NCI-H2196 (cell line): ENCODE data around the gene PDCD6IP.
"Not testable (repeated sequence)": the region's sequence is repeated elsewhere in the genome, so short reads cannot be mapped to it uniquely, and the experiment has no call there.

Source experiments
- DNase-seq: peaks from one replicate; lab custom pipeline; 2025; ENCODE audit not compliant: unreplicated experiment; lab: John Stamatoyannopoulos, UW

Gene PDCD6IP, protein sequence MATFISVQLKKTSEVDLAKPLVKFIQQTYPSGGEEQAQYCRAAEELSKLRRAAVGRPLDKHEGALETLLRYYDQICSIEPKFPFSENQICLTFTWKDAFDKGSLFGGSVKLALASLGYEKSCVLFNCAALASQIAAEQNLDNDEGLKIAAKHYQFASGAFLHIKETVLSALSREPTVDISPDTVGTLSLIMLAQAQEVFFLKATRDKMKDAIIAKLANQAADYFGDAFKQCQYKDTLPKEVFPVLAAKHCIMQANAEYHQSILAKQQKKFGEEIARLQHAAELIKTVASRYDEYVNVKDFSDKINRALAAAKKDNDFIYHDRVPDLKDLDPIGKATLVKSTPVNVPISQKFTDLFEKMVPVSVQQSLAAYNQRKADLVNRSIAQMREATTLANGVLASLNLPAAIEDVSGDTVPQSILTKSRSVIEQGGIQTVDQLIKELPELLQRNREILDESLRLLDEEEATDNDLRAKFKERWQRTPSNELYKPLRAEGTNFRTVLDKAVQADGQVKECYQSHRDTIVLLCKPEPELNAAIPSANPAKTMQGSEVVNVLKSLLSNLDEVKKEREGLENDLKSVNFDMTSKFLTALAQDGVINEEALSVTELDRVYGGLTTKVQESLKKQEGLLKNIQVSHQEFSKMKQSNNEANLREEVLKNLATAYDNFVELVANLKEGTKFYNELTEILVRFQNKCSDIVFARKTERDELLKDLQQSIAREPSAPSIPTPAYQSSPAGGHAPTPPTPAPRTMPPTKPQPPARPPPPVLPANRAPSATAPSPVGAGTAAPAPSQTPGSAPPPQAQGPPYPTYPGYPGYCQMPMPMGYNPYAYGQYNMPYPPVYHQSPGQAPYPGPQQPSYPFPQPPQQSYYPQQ

DNA sequence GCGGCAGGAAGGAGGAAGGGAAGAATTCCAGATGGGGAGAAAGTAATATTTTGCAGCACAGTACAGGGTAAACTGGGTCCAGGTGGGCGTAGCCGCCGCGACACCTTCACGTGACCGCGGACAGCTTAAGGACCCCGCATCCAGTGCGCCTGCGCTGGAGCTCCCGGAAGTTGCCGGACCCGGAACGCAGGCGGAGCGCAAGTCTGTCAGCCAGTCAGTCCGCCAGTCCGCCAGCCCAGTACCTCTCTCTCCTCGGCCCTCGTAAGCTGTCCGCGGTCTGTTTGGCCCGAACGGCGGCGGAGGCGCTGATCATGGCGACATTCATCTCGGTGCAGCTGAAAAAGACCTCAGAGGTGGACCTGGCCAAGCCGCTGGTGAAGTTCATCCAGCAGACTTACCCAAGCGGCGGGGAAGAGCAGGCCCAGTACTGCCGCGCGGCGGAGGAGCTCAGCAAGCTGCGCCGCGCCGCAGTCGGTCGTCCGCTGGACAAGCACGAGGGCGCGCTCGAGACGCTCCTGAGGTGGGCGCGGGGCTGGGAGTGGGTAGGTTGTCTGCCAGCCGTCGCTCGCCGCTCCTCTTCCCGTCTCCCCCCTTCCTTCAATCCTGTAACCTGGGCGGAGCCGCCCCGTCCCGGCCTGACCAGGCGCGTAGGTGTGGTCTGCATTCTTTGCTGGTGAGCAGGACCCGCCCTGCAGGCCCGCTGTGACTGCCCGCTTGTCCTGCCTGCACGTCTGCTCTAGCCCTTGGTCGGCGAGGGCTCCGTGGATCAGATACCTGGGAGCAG lies at the start of gene PDCD6IP:
PDCD6IP (plus strand) TSS at position 213 of the 784 bp plus-strand sequence; CDS start at position 312, 99 bp downstream.
- DNase-seq, result peak; percentile 74

DNA sequence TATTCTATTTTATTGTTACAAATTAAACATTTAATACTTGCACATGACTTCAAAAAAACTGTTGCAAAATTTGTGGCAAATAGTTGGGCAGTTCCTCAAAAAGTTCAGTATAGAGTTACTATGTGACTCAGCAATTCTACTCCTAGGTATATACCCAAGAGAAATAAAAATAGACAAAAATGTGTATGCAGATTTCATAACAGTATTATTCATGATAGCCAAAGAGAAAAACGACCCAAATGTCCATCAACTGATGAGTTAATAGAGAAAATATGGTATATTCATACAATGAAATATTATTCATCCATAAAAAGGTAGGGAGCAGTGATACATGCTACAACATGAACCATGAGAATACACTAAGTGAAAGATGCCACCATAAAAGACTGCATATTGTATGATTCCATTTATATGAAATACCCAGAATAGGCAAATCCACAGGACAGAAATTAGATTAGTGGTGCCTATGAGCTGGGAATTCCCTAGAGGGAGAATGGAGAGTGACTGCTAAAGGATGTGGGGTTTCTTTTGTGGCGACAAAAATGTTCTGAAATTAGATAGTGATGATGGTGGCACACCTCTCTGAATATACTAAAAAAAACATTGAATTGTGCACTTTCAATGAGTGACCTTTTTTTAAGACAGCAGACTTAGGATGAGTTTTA lies 48.8 kb upstream of the PDCD6IP start:
- DNase-seq, result no peak

DNA sequence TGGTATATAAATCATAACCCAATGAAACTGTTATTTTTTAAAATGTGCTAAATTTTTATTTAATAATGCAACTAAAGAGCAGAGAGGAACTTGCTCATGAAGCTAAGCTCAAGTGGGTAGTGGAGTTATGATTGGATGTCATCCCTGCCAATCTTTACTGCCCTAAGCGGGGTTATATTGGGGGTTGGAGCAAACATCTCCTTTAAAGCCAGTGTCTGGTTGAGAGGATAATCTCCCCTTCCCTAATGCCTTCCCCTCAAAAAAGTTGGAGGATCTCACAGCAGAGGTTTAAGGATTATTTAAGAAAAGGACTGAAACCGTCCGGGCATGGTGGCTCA lies 48.2 kb upstream of the PDCD6IP start:
- DNase-seq, result no peak

DNA sequence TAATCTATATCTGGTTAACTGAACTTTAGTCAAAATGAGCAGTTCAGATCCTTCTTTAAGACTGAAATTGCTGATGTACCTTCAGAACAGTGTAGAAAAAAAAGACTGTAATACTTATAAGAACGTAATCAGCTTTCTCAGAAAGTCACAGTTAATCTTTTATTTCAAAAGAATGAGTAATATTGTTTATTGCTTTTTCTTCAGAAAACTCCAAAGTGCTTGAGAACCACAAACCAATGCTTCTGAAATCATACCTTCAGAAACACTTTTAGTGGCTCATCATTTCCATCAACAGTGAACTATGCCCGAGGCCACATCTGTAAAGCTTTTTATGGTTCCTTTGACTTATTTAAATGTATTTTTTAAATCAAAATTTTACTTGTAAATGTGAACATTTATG lies 47.1 kb upstream of the PDCD6IP start:
- DNase-seq, result no peak

DNA sequence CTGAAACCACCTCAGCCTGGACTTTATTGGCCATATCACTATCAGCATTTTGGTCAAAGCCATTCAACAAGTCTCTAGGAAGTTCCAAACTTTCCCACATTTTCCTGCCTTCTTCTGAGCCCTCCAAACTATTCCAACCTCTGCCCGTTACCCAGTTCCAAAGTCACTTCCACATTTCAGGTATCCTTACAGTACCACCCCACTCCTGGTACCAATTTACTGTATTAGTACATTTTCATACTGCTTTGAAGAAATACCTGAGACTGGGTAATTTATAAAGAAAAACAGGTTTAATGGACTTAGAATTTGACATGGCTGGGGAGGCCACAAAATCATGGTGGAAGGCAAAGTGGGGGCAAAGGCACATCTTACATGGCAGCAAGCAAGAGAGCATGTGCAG lies 44.0 kb upstream of the PDCD6IP start:
- DNase-seq, result not testable (repeated sequence)

DNA sequence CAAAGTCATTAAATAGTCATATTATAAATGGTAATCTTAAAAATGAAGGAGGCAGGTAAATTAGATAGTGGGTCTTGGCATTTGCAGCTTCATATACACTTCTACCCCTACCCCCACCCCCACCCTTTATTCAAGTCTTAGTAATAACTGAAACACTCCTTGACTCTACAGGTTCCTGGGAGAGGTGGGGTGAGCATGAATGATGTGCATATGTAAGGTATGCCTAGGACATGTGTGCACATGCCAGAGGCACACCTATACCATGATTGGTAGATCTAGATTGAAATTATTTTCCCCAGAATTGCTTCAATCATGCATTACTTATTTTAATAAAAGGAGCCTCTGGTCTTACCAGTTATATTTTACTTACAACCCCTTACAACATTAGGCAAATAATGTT lies 40.1 kb upstream of the PDCD6IP start:
- DNase-seq, result no peak

DNA sequence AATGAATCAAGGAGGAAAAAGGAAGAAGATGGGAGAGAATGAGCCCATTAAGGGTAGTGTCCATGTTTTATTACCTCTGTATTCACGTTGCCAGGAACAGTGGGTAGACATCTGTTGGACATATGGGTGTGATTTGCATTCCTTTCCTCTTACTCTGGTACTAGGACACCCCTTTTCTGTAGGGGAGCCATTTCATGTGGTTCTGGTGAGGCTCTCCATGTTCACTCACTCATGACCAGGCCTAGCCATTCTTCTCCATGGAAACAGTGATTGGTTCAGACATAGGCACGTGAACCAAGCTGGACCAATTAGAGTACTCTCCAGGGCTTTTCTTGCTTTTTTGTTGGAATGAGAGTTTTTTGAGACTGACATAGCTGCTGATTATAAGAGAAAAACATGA lies 39.6 kb upstream of the PDCD6IP start:
- DNase-seq, result no peak

DNA sequence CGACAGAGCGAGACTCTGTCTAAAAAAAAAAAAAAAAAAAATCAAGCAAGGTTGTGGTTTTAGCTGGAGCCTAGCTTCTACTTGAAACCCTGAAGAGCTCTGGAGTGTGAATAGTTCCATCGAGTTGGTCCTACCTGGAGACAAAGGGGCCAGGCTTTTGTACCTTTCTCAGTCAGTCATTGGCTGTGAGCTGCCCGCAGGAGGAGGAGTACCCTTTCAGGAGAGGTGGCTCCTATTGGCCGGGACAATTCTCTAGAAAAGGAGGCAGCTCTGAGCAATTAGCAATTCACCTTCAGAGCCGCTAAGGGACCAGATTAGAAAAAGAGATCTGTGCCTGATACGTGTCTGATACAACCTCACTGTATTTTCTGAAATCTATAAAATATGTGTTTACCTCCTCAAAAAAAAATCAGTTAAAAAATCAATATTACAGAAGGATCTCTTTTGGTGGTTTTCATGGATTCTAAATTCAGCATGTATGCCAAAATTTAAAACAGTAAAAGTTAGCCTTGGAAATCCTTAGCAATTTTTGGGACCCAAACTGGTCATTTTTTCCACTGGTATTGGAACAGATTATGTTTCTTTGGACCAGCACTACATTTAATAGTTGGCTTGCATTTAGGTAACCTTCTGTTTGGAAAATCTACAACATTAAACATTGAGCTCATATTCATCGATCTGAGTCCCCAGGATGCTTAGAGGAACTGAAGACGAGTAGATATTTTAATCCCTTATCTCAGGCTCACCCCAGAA lies 29.7 kb upstream of the PDCD6IP start:
- no peak for DNase-seq

DNA sequence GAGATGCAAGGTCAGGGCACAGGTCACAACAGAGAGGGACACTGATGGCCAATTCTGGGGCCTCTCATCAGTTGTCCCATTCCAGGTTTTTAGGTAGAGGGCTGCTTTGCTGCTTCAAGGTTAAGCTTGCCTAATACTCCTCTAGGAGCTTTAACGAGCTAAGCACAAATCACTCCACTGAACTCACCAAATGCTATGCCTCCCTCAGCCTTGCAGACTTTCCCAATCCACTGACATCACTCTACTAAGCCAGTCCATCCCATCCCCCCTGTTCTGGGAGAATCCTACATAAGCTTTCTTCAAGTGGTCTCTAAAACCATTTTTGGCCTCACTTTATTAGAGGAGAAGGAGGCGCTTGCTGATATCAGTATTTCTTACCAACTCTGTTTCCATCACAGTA lies 24.8 kb upstream of the PDCD6IP start:
- no peak for DNase-seq

DNA sequence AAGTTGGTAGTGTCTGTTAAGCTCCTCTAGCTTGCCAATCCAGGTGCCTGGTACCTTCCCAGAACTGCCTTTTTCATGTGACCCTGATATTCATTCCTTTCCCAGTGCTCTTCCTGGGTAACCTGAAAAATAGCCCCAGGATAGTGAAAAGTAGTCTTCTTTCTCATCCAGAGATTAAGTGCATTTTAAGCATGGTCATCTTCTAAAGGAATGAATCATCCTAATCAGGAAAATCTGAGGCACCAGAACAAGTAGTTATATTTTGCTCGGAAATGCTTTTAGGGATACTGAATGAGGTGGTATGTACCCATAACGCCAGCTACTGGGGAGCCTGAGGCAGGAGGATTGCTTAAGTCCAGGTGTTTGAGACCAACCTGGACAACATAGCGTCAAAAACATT lies 23.1 kb upstream of the PDCD6IP start:
- no peak for DNase-seq

DNA sequence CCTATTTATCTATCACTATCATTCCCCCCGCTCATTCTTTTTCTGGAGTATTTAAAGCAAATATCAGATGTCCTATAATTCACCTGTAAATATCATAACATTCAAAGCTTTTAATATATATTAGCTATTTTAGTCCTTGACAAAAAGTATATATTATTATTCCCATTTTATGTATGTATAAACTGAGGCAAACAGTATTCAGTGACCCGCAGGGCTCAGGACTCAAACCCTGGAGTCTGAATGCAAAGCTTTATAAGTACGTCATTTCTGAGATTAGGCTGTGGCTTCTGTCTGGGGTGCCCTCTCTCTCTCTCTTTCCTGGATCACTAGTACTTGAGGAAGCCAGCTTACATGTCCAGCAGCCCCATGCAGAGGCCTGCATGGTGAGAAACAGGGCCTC lies 20.4 kb upstream of the PDCD6IP start:
- DNase-seq, result no peak

DNA sequence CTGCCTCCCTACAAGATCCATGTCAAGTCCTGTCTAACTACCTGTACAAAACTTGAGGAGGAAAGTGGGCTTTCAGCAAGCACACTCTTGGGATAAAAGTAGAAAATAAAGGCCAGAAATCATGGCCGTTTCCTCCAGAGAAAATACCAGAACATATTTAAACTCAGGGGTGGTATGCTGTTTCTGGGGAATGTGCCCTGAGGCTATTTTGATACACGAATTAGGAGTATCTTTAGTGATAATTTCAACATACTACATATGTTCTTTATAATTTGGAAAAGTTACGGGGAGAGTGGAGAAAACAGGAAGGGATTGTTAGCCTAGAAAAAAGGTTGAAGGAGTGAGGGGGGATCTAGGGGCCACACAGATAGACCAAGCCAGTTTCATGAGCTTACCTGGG lies 18.7 kb upstream of the PDCD6IP start:
- DNase-seq, result no peak

DNA sequence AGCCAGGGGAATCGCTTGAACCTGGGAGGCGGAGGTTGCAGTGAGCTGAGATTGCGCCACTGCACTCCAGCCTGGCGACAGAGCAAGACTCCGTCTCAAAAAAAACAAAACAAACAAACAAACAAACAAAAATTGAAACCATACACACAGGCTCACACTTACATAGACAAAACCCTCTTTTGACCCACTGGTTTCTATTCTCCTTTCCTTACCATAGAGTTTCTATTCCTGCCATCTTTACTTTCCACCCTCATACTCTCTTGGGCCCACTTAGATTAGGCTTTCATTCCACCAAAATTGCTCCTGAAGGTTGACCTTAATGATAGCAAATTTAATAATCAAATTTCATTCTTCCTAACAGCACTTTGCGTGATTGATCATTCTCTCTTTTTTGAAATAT lies 17.0 kb upstream of the PDCD6IP start:
- not testable (repeated sequence) for DNase-seq

DNA sequence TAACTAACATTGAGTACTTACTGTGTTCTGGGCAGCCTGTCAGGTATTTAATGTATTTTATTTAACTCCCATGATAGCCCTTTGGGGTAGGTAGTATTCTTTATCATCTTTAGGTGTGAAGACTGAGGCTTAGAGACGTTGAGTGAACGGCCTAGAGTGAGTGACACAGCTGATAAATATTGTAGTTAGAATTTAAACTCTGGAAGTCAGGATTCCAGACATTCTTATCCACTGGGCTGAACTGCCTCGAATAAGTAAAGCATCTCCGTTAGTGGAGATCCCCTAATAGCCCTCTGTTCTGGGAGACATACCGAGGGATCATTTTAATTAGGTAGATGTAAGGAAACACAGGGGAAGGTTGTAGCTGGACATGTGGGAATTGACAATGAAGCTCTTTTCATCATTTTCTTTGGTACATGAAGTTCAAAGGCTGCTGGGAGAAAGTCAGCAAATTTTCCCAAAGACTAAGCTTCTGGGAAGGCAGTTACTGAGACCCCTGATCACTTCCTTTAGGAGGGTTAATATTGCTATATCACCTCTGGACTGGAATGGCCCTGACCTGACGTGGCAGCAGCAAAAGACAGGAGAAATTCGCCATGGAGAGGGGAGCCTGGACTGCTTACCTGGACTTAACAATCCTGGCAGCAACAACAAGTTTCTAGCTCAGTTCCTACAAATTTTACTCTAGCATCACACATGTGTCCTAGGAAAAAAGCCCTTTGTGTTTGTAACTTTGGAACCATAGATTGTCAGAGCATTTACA lies 11.7 kb upstream of the PDCD6IP start:
- no peak for DNase-seq

DNA sequence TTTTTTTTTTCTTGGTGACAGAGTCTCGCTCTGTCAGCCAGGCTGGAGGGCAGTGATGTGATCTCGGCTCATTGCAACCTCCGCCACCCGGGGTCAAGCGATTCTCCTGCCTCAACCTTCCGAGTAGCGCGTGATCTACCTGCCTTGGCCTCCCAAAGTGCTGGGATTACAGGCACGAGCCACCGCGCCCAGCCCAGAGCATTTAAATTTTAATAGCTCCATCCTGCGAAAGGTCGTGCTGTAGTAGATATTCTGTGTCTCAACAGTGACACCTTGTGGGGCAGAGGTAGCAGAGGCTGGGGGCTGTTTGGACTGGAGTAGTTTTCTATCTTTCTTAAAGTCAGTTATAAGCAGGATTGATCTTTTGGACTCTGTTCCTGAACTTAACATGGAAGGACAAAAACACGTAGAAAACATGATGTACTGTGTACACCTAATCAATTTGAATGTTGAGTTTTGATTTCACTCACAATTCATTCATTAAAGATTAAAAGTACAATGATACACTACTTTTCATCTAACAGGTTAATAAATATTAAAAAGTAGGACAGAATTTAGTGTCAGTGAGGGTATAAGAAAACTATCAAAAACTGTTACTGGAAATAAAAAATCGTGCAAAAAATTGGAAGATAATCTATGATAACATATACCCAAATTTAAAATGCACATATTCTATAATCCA lies 11.0 kb upstream of the PDCD6IP start:
- peak; percentile 31 for DNase-seq

DNA sequence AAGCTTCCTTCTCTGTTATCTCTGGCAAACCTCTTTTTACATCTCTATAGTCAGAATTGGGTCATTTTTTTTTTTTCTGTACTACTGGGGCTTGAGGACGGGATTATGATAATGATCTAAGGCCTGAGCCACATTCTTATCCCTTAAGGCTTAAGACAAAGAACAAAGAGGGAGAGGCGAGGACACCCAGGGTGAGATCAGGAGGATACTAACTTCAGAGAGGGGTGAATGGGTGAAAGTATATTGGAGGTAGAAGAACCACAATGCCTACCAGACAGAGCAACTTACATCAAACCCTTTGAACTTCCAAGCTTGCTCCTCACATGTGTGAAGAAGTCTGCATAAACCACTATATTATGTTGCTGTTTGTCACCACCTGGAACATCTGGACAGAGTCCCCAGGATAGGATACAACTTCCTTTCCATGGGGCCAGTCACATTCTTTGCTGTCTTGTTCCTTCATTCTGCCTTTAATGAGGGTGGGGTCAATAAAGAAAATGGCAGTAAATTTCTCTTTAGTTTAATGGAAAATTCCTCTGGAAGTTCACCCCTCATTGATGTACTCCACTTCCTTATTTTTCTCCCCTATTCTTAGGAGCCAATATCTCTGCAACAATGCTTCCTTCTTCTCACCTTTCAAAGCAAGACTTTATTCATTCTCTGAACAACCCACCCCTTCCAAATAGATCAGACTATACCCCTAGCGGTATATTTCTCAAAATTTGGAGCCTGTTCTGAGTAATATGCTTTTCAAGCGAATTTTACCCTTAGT lies 9.1 kb upstream of the PDCD6IP start:
- no peak for DNase-seq

DNA sequence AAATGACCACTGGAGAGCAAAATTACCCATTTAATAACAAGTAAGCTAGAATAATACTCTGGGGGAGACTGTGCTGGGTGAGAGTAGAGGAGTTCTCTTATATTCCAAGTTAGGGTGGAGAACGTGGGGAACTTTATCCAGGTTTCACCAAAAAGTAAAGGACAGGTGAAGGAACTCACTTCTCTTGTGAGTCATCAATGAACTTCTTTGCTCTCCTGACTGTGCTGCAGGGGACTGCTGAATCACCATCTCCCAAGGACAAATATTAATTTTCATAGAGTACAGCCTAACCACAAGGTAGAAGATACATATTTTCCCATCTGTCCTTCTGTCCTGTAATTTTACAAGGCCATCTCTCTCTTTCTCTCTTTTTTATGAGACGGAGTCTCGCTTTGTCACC lies 8.3 kb upstream of the PDCD6IP start:
- DNase-seq, result no peak

DNA sequence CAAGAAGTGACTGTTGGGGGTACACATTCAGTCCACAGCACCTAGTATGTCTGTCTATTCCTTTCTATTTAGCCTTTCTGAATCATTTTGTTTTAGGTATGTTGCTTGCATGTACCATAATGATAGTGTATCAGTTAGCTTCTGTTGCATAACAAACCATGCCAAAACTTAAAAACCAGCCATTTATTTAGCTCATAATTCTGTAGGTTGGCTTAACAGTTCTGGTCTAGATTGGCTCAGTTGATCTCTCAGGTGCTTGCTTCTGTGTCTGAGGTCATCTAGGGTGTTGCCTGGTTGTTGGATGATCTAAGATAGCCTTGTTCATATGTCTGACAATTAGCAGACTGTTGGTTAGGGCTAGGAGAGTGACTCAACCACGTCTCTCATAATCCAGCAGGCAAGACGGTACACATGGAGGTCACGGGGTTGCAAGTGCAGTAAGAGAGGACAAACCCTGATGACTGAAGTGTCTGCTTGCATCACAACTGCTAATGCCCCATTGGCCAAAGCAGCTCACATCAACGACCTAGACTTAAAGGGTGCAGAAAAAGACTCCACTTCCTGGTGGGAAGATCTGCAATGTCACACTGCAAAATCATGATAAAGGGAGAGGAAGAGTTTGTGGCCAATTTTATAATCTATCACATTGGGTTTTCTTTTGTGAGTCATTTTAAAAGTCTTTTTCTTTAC lies 6.8 kb upstream of the PDCD6IP start:
- no peak for DNase-seq
